ENCODE results near the gene TAPBPL. TPM values are rescaled to one million over a fixed set of nuclear protein-coding genes. Genes with fewer than 3 reads are reported as not detected.
A peak's percentile ranks its signal among the peaks of the same experiment; 100 is the strongest.

The TAPBPL gene
- total RNA-seq, 1 donor from 2014 or later, result 23.5 TPM

DNA sequence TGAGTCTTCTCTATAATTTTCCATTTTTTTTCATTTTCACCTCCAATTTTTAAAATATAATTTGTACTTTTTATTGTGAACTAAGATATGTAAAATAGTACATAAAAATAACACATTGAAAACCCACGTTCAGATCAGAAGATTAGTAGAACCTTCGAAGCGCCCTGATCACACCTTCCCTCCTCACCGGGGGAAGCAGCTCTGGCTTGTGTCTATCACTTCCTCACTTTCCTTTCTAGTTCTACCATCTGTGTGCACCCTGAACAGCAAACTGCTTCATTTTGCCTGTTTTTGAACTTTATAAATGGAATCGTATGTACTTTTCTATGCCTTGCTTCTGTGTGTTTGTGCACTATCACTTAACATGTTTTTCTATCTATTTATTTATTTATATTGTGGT, 18.9 kb upstream of the TAPBPL start:
- peak; percentile 19 for DNase-seq (ENCODE audit: low spot score)
- ATAC-seq, result no peak
- intact Hi-C loops (cut with DNase I), result no loop called here

DNA sequence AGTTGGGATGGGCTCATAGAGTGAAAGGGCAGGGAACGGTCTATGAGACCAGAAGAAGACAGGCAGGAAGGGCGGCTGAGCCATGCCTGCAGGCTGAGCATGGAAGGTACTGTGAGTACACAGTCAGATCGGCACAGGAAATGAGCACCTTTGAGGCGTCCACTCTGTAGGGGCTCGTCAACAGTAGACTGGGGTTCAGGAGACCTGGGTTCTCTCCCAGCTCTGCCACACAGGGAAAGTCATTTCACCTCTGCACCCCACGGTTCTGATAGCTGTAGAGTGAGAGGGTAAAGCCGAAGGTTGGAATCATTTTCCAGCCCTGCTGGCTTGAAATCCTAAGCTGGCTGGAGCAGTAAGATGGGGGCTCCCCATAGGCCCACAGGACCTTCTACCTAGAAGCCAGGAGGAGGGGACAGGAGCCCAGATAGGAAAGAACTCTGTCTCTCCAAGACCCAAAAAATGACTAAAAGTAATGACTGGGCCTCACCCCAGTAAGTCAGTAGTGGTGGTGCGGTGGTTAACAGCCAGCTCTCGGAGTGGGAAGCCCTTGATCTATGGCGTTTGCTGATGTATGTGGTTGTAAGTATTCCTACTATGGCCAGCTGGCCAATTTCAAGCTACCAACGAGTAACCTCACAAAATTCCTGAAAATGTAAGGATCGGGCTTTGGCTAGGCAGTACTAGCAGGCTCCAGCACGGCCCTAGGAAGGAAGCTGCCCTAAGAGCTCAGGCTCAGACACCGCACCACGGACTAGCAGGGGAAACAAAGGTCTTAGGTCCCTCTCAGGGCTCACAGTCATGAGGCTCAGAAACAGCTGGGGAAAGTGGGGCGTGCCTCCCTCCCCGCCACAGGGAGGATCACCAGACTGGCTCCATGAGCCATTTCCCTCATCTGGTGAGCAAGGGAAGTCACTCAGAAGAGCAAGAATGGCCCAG, 17.4 kb upstream of the TAPBPL start:
- ATAC-seq (no peak), DNase-seq (ENCODE audit: low spot score) (peak; percentile 30)
- intact Hi-C loops (cut with DNase I), result no loop called here

- peak; percentile 10 for DNase-seq (ENCODE audit: low spot score)
- intact Hi-C loops (cut with DNase I), result no loop called here
- no peak for ATAC-seq
These were observed 15.7 kb upstream of the TAPBPL start for GRCh38 chr12:6435961-6436715.

DNA sequence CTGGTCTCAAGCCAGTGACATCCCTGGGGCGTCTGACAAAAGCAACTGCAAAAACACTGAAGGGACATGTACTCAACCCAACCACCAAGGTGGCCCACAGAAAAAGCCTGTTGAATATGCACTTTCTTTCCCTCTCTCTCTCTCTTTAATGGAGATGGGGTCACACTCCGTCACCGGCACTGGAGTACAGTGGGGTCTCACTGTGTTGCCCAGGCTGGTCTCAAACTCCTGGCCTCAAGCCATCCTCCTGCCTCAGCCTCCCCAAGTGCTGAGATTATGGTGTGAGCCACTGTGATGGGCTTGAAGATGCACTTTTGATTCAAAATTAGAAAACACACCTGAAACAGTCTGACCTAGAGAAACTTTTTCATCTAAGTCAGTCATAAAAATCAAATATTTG, 14.3 kb upstream of the TAPBPL start:
- peak; percentile 43 for DNase-seq (ENCODE audit: low spot score)
- intact Hi-C loops (cut with DNase I), result no loop called here
- no peak for ATAC-seq

- ATAC-seq (no peak), DNase-seq (ENCODE audit: low spot score) (peak; percentile 32)
- intact Hi-C loops (cut with DNase I), result no loop called here
These were observed 13.5 kb upstream of the TAPBPL start for GRCh38 chr12:6438345-6438744.

DNA sequence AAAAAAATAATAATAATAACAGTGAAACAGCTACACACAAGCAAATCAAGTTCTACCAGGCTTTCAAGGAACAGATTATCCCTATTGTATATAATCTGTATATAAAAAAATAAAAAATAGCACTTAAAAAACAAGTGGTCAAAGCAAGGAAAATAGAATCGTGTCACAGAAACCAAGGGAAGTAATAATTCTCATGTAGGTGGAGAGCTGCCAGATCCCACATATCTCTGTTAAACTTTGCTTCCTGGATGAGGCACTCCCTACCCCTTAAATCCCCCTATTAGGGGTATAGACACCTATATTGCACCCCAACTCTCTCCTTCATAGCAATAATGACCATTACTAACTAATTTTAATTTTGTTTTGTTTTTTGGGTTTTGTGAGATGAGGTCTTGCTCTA, 11.5 kb upstream of the TAPBPL start:
- intact Hi-C loops (cut with DNase I), result no loop called here
- no peak for DNase-seq (ENCODE audit: low spot score)
- no peak for ATAC-seq

- DNase-seq (ENCODE audit: low spot score), result peak; percentile 1
- intact Hi-C loops (cut with DNase I), result no loop called here
These were observed 9.0 kb upstream of the TAPBPL start for GRCh38 chr12:6442836-6443235.

GRCh38 chr12:6443361-6443983, 8.4 kb upstream of the TAPBPL start:
- intact Hi-C loops (cut with DNase I), result no loop called here
- peak; percentile 12 for DNase-seq (ENCODE audit: low spot score)

More at GRCh38 chr12:6442836-6443235, 9.0 kb upstream of the TAPBPL start:
- ATAC-seq, result peak; percentile 15

GRCh38 chr12:6444031-6444430, 7.8 kb upstream of the TAPBPL start:
- ATAC-seq, result no peak
- peak; percentile 2 for DNase-seq (ENCODE audit: low spot score)
- intact Hi-C loops (cut with DNase I), result no loop called here

More at GRCh38 chr12:6443361-6443983, 8.4 kb upstream of the TAPBPL start:
- ATAC-seq, result no peak

GRCh38 chr12:6444704-6445688, 6.8 kb upstream of the TAPBPL start, which contains the start of gene CD27:
CD27 (plus strand) TSS chr12:6444955; CDS start chr12:6445096, 141 bp downstream.
- ATAC-seq (no peak), DNase-seq (ENCODE audit: low spot score) (peak; percentile 48)
- intact Hi-C loops (cut with DNase I), result no loop called here

- DNase-seq (ENCODE audit: low spot score) (no peak), ATAC-seq (peak; percentile 3)
- intact Hi-C loops (cut with DNase I), result no loop called here
These were observed 1.6 kb upstream of the TAPBPL start for GRCh38 chr12:6450091-6450868.

GRCh38 chr12:6450869-6451347, 934 bp upstream of the TAPBPL start:
- intact Hi-C loops (cut with DNase I), result no loop called here
- ATAC-seq (peak; percentile 41), DNase-seq (ENCODE audit: low spot score) (peak; percentile 76)

- intact Hi-C loops (cut with DNase I), result no loop called here
- no peak for DNase-seq (ENCODE audit: low spot score)
- peak; percentile 25 for ATAC-seq
These were observed 552 bp downstream of the TAPBPL start for GRCh38 chr12:6452245-6452943.

DNA sequence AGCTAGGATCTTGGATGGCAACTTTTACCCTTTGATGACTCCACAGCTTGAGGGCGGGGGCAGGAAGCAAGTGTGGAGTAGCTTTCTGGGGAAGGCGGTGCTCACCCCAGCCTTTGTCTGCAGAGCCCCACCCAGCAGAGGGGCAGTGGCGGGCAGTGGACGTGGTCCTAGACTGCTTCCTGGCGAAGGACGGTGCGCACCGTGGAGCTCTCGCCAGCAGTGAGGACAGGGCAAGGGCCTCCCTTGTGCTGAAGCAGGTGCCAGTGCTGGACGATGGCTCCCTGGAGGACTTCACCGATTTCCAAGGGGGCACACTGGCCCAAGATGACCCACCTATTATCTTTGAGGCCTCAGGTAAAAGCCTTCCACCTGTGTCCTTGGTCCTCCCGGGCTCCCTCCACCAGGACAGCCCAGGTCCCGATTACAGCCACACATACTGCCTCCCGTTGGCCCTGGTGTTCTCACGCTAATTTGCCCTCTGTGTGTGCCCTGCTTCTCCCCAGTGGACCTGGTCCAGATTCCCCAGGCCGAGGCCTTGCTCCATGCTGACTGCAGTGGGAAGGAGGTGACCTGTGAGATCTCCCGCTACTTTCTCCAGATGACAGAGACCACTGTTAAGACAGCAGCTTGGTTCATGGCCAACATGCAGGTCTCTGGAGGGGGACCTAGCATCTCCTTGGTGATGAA, 1.2 kb downstream of the TAPBPL start:
- ATAC-seq (no peak), DNase-seq (ENCODE audit: low spot score) (no peak)
- intact Hi-C loops (cut with DNase I), result no loop called here

DNA sequence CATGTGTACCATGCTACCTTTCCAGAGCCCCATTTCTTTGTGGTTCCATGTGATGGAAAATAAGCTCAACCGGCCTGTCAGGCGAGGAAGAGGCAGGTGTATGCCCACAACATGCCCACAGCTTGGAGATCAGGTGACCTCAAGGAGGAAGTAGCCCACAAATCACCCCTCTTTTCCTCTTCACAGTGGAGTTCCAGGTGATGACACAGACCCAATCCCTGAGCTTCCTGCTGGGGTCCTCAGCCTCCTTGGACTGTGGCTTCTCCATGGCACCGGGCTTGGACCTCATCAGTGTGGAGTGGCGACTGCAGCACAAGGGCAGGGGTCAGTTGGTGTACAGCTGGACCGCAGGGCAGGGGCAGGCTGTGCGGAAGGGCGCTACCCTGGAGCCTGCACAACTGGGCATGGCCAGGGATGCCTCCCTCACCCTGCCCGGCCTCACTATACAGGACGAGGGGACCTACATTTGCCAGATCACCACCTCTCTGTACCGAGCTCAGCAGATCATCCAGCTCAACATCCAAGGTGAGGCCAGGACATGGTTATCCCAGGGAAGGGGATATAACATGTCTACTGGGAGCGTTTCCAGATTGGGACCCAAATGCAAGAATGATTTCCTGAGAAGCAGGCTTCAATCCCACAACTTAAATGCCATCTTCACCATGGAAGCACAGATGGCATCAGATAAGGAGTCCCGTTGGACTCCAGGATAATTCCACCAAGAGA, 5.5 kb downstream of the TAPBPL start:
- no peak for DNase-seq (ENCODE audit: low spot score)
- intact Hi-C loops (cut with DNase I), result no loop called here
- no peak for ATAC-seq

Measured in sciatic nerve (tissue), 2 donors.